Endometrium (tissue), 2 donors: ENCODE data around the gene GOLT1B.
"Not testable (repeated sequence)": the region's sequence is repeated elsewhere in the genome, so short reads cannot be mapped to it uniquely, and the experiment has no call there.

Source experiments
- FAIRE-seq: peaks from 2 replicates; lab custom pipeline; 2012; peaks lifted over from hg19 to GRCh38; lab: Jason Lieb, UNC
- donor health status: control.
- donor health status: control.

The GOLT1B gene, protein sequence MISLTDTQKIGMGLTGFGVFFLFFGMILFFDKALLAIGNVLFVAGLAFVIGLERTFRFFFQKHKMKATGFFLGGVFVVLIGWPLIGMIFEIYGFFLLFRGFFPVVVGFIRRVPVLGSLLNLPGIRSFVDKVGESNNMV

DNA sequence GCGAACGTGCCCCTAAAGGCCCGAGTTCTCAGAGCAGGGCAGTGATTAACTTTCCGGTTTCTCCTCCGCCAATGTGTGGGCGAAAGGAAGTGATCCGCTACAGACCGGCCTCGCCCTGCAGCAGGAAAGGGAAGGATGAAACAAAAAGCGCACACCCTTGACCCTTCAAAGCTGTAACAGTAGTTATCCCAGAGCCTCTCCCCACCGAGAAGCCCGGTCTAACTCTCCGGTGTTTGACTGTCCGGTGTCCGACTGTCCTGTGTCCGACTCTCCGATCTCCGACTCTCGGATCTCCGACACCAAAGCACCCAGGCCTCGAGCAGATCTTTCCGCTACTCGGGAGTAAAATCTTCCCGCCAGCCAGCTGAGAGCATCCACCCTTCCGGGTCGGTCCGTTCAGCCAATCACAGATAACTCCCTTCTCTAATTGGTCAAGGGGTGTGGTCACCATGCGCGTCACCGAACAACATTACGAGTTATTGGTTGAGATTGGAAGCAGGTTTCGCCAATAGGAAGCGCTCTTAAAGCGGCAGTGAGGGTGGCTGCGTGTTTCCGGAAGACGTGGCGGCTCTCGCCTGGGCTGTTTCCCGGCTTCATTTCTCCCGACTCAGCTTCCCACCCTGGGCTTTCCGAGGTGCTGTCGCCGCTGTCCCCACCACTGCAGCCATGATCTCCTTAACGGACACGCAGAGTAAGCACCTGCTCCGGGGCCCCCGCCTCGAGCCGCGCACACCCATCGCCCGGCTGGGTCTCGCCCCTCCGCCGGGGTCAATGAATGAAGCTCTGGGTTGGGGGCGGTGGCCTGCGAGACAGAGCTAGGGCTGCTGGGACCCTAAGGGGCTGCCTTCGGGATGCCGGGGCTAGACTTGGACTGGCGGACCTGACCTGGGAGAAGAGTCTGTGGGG is at the start of gene GOLT1B, which contains the start of gene RECQL:
GOLT1B (plus strand) TSS at position 532 of the 906 bp plus-strand sequence; CDS start at position 667, 135 bp downstream.
RECQL (minus strand) TSS at position 378 of the 906 bp plus-strand sequence. CDS start 2,065 bp downstream, outside the sequence.
- FAIRE-seq = peak; percentile 96

DNA sequence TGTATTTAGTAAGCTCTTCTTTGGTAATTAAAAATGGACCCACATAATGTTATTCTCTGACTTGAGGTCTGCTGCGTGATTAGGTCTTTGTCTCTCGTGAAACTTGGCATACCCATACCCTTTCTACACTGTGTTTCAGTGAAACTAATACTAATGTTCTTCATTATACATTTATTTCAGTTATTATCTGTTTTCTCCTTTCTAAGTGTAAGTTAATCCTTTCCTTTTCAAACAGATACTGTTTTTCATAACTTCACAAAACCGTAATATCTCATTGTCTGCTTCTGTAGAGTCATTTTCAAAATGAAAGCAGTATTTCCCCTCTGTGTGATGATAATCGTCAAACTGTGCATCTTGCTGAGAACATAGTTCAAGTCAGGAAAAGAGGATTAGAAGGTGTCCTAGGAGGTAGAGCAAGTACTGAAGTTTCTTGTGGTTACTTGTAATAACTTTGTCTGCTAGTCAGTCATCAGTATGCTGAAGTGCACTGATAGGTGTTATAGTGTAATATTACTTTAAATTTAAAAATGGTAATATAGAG is 48.2 kb upstream of the GOLT1B start:
- no peak for FAIRE-seq

DNA sequence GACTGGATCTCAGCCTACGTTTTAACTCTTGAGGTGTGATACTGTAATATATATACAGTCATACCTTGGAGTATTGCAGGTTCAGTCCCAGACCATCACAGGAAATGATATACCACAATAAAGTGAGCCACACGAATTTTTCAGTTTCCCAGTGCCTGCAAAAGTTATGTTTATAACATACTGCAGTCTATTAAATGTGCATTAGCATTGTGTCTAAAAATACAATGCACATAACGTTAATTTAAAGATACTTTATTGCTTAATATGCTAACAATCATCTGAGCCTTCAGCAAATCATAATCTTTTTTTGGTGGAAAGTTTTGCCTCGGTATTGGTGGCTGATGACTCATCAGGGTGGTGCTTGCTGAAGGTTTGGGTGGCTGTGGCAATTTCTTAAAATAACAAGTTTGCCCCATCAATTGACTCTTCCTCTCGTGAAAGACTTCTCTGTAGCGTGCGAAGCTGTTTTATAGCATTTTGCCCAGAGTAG is 45.3 kb upstream of the GOLT1B start:
- FAIRE-seq = no peak

DNA sequence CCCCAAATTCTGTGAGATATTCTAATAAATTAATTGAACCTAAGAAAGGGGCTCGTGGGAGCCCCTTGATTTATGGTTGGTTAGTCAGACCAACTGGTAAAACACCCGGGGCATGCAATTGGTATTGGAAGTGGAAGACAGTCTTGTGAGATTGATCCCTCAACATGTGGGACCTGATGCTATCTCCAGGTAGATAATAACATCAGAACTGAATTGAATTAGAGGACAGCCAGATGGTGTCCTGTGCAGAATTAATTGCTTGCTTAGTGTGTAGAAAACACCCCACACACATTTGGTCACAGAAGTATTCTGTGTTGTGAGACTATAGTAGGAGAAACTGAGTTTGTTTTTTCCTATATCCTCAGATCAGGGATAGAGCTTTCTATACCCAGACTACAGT is 42.1 kb upstream of the GOLT1B start:
- no peak for FAIRE-seq

DNA sequence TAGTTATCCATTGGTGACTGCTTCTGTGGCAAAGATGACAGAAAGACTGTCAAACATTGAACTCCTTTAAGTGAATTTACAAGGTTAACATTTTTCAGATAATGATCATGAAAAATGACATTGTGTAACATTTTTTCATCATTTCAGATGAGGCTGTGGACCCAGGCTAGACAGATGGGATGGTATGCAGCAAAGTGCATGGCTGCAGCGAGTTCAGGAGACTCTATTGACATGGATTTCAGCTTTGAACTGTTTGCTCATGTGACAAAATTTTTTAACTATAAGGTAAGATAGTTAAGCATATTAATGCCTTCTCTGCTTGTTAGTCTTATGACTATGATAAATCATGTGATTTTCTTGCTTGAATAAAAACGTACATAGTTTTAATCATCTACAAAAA is 34.3 kb upstream of the GOLT1B start:
- not testable (repeated sequence) for FAIRE-seq

DNA sequence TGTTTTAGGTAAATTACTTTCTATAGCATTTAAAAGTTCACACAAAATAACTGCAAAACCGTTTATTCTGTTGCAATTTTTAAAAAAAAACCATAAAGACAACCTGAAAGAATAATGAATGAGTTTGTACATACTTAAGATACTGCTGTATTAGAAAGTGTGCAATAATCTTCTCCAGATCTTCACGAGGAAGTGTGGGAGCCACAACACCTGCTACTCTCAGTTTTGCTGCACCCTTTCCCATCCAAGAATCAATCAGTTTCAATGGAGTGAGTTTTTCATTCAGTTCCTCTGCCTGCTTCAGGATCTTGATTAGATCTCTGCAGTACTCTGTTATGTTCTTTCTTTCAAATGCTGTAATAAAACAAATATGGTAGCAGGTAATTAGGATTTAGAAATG is 30.3 kb upstream of the GOLT1B start:
- FAIRE-seq = no peak

DNA sequence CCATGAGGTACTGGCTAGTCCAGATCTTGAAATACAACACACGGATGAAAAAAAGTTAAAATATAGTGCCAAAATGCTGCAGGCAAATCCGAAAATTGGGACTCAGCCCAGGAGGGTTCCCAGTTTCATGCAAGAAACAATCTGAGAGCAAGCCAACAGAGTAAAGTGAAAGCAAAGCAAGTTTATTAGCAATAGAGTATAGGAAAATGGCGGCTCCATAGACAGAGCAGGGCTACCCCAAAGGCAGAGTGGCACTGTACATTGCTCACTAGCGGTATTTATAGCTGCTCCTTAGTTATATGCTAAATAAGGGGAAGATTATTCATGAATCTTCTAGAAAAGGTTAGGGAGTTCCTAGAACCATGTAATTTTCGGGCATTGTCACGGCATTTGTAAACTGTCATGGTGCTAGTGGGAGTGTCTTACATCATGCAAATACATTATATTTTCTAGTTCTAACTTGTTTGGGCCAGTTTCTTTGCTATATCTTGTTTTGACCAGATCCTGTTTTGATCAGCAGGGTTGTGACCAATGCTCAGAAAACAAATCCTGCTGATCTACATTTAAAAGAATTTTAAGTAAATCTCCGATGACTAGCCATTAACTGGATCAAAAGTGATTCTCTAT is 29.3 kb upstream of the GOLT1B start:
- FAIRE-seq = no peak

DNA sequence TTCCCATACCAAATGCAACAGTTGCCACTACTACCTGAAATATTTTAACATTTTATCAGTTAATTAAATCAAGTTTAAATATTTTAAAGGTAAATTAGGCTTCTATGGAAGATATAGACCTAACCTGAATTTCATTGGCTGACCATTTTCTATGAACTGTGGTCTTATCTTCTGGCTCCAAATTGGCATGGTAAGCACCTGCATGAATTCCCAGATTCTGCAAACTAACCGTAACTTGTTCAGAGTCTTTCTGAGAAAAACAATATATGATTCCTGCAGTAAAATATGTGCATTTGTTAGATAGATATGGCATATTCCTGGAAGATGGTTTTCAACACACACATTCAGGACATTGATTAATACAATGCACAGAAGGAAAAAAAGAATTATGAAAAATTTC is 26.0 kb upstream of the GOLT1B start:
- FAIRE-seq = no peak

DNA sequence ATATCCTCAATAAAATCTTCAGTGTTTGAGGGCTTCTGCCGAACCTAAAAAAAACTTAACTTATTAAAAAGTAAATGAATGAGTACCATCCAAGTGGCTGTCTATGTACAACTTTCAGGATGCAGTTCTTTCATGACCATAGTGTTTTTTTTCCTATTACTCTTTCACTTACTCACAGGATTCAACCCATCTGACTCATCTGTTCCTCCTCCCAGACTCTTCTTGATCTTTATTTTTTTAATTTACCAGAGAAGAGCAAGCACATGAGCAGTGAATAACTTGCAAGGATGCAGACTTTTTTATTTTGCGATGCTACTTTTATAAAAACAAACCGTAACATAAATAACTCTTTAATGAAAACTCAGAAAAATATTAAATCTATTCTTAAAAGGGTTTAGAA is 24.6 kb upstream of the GOLT1B start:
- FAIRE-seq = no peak

DNA sequence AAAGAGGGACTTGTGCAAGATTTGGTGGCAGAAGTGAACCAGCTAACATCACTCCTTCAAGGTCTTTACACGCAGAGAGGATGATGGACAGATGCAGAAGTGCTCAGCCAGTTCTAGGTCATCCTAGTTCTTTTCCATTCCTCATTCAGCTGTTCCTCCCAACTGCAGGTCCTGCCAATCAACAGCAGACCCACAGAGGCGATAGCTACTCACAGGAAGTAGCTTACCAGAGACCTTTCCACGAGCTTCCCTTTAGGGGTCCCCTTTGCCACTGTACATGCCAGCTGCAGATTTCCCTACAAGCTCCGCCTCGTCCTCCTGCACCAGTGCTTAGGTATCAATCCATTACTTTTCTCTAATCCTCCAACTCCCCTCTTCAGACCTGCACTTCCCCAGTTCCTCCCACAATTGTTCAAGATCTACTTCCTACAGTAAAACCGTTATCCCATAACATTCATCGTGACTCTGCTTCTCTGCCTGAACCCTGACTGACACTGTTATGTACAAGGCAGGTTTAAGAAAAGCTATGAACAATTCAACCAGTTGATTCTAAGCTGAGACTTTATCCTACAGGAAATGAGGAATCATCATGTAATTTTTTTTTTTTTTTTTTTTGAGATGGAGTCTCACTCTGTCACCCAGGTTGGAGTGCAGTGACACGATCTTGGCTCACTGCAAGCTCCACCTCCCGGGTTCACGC is 22.7 kb upstream of the GOLT1B start:
- no peak for FAIRE-seq

DNA sequence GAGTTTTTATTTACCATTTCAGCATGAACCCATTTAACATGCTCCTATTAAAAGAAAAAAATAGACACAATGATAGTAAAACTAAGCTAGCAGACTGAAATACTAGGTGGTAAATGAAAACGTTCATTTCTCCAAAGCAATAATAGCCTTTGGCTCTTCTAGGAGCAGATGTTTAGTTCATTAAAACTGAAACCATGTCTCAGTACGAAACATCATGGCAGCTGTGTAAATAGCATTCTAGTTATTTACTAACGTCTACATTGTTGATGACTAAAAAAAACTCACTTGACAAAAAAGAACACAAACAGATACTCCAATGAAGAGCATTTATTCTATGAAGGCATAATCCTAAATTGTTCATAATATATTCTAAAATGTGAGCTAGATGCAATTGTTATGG is 18.1 kb upstream of the GOLT1B start:
- FAIRE-seq = no peak

DNA sequence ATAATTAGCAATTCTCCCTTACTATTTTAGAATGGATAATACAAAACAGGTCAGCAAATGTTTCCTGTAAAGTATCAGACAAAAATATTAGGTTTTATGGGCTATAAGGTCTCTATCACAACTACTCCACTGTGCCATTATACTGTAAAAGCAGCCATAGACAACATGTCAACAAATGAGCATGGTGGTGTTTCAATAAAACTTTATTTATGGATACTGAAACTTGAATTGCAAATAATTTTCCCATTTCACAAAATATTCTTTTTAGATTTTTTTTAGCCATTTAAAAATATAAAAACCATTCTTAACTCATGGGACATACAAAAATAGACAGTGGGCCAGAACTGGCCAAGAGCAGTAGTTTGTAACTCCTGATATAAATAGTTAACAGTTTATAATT is 15.6 kb upstream of the GOLT1B start:
- no peak for FAIRE-seq

DNA sequence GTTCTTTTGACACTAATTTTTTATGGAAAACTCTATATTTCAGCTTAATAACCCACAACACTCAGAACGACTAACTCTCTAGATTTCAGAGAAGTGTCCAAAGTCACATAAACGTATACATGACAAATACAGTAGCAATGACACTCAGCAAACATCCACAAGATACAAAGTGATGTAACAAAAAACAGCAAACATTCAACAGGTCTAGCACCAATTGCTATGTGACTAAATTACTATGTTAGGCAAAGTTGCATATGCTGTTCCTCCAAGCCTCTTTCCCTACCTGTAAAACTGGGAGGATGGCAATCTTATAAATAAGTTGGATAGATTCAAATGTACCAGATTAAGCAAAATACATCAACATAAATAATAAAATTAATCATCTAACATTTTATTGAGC is 1.8 kb upstream of the GOLT1B start:
- FAIRE-seq = no peak

DNA sequence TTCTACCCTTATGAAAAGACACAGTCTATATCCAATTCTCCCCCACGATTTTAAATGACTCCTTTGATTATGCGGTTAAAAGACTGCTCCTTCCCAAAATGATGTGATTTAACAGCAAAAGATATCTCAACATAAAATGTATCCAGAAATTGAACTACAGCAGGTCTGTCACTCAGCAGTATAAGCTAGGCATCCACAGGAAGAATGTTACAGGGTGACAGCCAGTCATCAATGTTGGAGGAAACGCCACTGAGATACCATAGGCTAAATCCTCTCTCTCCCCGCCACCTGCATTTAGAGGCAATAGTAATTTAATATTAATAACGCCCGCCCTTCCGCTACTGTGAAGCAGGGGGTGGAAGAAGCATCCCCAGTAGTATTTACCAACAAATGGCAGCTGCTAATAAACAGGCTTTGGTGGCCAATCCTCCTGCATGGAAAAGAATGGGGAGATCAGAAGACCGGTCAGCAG is 767 bp upstream of the GOLT1B start:
- FAIRE-seq = no peak

DNA sequence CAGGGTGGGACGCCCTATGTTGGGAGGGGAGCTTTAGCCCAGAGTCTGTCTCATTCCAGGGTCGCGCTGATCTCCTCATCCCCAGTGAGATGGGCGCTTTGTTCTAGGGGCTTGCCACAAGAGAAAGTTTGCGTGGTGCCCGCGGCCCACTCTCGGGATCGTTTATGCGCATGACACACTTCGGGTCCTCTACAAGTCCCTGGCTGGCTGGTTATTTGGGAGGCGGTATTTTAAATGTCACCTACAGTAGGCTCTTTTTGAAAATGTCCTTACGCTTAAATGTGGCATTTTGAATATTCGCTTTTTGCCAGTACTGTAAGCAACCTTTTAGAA is 541 bp downstream of the GOLT1B start:
- FAIRE-seq = no peak

DNA sequence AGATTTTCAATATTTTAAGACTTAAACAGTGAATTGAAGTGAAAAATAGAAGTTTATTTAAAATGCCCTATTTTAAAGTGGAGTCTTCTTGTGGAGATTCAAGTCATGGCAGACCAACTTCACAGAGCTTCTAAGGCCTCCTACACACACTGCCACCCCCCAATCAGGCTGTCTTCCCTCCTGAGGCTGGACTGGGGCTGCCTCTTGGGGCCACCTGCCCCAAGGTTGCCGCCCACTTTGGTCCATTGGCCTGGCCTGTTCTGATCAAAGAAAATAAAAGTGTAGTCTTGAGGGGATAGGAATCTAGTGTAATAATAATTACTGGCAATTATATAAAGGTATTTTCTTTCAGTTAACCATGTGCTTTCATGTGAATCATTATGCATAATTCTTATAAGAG is 1.3 kb downstream of the GOLT1B start:
- no peak for FAIRE-seq

DNA sequence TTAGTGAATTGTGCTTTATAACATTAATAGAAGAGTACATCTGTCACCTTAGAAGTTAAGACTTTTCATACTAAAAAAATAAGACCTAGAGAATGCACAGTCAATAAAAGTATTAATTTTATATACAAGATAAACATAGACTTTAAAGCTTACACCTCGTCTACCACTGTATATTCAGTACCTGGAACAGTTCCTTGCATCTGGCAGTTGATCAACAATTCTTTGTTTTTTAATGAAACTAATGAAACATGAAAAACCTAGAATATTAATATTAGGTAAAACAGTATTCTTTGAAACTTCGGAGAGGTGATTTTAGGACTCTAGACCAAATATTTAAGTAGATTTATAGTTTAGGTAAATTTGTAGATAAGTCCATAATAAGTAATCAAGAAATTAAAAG is 4.3 kb downstream of the GOLT1B start:
- FAIRE-seq = no peak

DNA sequence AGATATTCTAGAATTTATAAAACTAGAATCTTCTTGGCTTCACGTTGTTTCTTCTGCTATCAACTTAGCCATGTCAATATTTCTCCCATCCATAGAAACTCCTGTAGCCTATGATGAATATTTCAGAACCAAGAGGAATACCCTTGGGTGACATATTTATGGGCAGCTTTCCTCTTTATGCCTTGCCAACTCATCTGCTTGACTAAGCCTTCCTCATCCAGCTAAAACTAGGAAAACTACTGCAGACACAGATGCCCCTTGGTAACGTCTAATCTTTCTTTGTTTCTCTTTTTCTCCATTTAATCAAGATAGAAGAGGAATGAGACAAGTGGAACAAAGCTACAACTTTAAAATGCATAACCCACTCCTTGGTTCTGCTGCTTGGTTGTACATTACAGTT is 6.3 kb downstream of the GOLT1B start:
- FAIRE-seq = no peak

DNA sequence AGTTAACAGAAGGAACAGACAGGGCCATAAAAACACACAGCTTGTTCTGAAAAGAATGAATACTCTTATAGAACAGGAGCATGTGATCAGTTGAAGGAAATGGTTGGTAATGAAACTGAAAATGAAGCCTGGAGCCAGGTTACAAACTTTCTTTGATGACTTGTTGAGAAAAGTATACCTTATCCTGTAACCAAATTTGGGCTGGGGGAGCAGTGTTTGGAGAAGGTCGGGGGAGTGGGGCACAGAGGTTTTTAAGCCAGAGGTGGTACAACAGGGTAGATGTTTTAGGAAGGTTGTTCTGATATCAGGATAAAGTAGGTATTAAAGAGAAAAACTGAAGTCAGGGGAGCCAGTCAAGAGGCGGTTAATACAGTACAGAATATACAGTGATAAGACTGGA is 8.2 kb downstream of the GOLT1B start:
- FAIRE-seq = no peak

DNA sequence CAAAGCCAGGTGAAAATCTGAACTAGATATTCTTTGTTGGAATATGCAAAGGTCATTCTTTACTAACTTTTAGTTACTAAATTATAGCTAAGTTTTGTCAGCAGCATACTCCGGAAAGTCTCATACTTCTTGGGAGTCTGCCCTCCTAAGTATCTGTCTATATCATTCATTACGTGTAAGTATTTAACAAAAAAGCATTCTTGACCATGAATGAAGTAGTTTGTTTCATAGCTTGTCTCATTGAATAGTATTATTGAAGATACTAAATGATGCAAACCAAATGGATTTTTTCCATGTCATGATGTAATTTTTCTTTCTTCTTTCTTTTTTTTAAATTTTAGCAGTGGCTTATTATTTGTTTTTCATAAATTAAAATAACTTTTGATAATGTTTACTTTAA is 14.7 kb downstream of the GOLT1B start:
- no peak for FAIRE-seq

DNA sequence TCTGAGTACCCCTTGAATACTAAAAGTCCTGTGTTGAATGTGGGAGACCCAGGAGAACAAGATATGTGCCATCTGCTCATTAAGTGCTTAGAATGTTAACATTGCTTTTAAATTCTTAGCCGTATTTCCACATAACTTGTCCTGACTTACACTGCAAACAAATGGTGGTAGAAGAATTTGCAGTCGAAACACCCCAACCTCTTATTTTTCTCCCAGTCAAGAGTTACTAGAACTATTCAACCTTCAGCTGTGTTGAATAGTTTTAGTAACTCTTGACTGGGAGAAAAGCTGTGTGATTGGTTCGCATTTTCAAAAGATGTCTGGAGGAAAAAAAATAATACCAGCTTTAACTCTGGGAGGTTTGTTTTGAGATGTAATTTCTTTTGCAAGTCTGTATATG is 16.9 kb downstream of the GOLT1B start:
- FAIRE-seq = no peak

DNA sequence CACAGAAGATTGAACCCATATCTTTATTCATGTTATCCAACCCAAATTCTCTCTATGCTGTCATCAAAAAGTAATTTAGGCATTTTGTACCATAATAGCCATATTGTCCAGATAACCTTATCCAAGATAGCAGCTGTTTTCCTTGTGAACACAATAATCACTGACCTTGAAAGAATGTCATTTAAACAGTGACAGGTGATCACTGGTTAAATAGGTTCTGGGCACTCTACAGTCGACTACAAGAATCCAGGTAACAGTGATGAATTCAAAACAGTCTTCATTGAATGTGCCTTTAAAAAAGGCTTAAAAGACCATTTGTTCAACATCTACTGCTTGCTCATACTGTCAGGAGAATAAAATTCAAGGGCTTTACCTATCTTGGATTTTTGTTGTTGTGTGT is 20.0 kb downstream of the GOLT1B start:
- FAIRE-seq = no peak
